H1 (cell line): ENCODE data around the gene ANO6. TPM values are rescaled to one million over a fixed set of nuclear protein-coding genes. Genes with fewer than 3 reads are reported as not detected.

Experiments
- CTCF ChIA-PET: fragments of 300-600 bp; sonication (Branson Sonifier 250); formaldehyde crosslinking; loops from one replicate; lab custom pipeline; 2021; ENCODE audit not compliant: partially characterized antibody; lab: Charles Lee
- POLR2A ChIA-PET: fragments of 300-600 bp; sonication (Branson Sonifier 250); formaldehyde crosslinking; loops from one replicate; lab custom pipeline; 2021; ENCODE audit warnings: inconsistent platforms; ENCODE audit not compliant: partially characterized antibody; lab: Charles Lee
- DNase-seq, 2 experiments: peaks; one replicate each; pipeline versions ENCODE4 v3.0.0 to v3.0.0-alpha.2; 2010 to 2022; ENCODE audit warnings: low spot score in 2 of 2, low read depth in 1 of 2, mixed read lengths in 1 of 2
- FAIRE-seq: peaks from 2 replicates; lab custom pipeline; 2011; peaks lifted over from hg19 to GRCh38; lab: Jason Lieb, UNC
- H2AFZ ChIP-seq: 2 replicates; pipeline ENCODE4 v1.8.1; 2012; ENCODE audit warnings: low read length, inconsistent platforms
- H2AK5ac ChIP-seq: 2 replicates; pipeline ENCODE4 v1.6.1; 2013; ENCODE audit warnings: low read depth, low read length
- H2BK120ac ChIP-seq: replicated peaks from 2 replicates; pipeline ENCODE3; 2013; ENCODE audit warnings: low read depth, low read length, inconsistent platforms
- H2BK12ac ChIP-seq: 2 replicates; pipeline ENCODE4 v1.6.1; 2013; ENCODE audit warnings: low read depth, low read length
- H2BK15ac ChIP-seq: 2 replicates; pipeline ENCODE4 v1.6.1; 2013; ENCODE audit warnings: low read length
- H2BK20ac ChIP-seq: 2 replicates; pipeline ENCODE4 v1.6.1; 2013; ENCODE audit warnings: low read length
- H2BK5ac ChIP-seq: 2 replicates; pipeline ENCODE4 v1.6.1; 2013; ENCODE audit warnings: low read depth, low read length
- H3K14ac ChIP-seq: 2 replicates; pipeline ENCODE4 v1.6.1; 2013; ENCODE audit warnings: inconsistent platforms; ENCODE audit not compliant: insufficient read length
- H3K18ac ChIP-seq: 2 replicates; pipeline ENCODE4 v1.6.1; 2013; ENCODE audit warnings: low read length; ENCODE audit errors: extremely low read depth
- H3K23ac ChIP-seq: 2 replicates; pipeline ENCODE4 v1.6.1; 2013; ENCODE audit warnings: inconsistent platforms; ENCODE audit not compliant: insufficient read length
- H3K23me2 ChIP-seq: 2 replicates; pipeline ENCODE4 v1.6.1; 2013; ENCODE audit warnings: low read depth, low read length
- H3K27ac ChIP-seq: 2 replicates; pipeline ENCODE4 v1.6.1; 2011; ENCODE audit warnings: low read depth, low read length, inconsistent platforms
- H3K27me3 ChIP-seq, 4 experiments: replicated peaks in 1 of 4; 1 replicate in 1 of 4; 2 replicates in 3 of 4; pipeline versions ENCODE4 v1.6.1 to v1.8.1; 2011 to 2013; ENCODE audit warnings: low read length in 3 of 4, mild to moderate bottlenecking in 3 of 4, inconsistent platforms in 2 of 4, mixed read lengths in 2 of 4, moderate library complexity in 1 of 4; ENCODE audit not compliant: control insufficient read depth in 3 of 4, insufficient read depth in 3 of 4; ENCODE audit errors: extremely low read depth in 1 of 4
- H3K36me3 ChIP-seq, 4 experiments: 2 replicates each; pipeline versions ENCODE4 v1.6.1 to v1.8.1; 2011 to 2013; ENCODE audit warnings: mild to moderate bottlenecking in 4 of 4, low read length in 3 of 4, moderate library complexity in 2 of 4, control low read depth in 1 of 4, inconsistent platforms in 1 of 4; ENCODE audit not compliant: insufficient read depth in 4 of 4, control insufficient read depth in 2 of 4
- H3K4ac ChIP-seq: replicated peaks from 2 replicates; pipeline ENCODE3; 2013; ENCODE audit warnings: low read length, low read depth, mixed read lengths, inconsistent platforms; ENCODE audit not compliant: insufficient read length
- H3K4me1 ChIP-seq, 4 experiments: replicated peaks in 1 of 4; 1 replicate in 1 of 4; 2 replicates in 3 of 4; pipeline versions ENCODE4 v1.6.1 to v1.8.1; 2011 to 2013; ENCODE audit warnings: low read length in 3 of 4, inconsistent platforms in 2 of 4, mixed read lengths in 1 of 4; ENCODE audit not compliant: insufficient read depth in 4 of 4, control insufficient read depth in 3 of 4
- H3K4me2 ChIP-seq, 2 experiments: 2 replicates each; pipeline versions ENCODE4 v1.6.1 to v1.8.1; 2011 to 2013; ENCODE audit warnings: low read depth in 2 of 2, low read length in 2 of 2, control low read depth in 1 of 2, inconsistent platforms in 1 of 2, mild to moderate bottlenecking in 1 of 2; ENCODE audit not compliant: insufficient read depth in 1 of 2
- H3K4me3 ChIP-seq, 4 experiments: fragments of 200-600, 300-600 bp in 1 of 4; sonication (generic), shearing (Covaris generic), sonication (Bioruptor Twin) in 1 of 4; 2 replicates each; pipeline versions ENCODE4 v1.5.1 to v1.8.1; 2011 to 2016; ENCODE audit warnings: low read length in 4 of 4, low read depth in 3 of 4, control low read depth in 2 of 4, inconsistent platforms in 2 of 4, mild to moderate bottlenecking in 2 of 4, mixed read lengths in 1 of 4, moderate library complexity in 1 of 4; ENCODE audit not compliant: insufficient read depth in 2 of 4; ENCODE audit errors: extremely low read depth in 1 of 4
- H3K56ac ChIP-seq: replicated peaks from 2 replicates; pipeline ENCODE3; 2013; ENCODE audit warnings: low read depth, mild to moderate bottlenecking, mixed read lengths, low read length, inconsistent platforms; ENCODE audit not compliant: insufficient read length
- H3K79me1 ChIP-seq: 2 replicates; pipeline ENCODE4 v1.6.1; 2013; ENCODE audit warnings: low read depth, low read length, control low read depth
- H3K79me2 ChIP-seq, 2 experiments: 2 replicates each; pipeline versions ENCODE4 v1.6.1 to v1.8.1; 2012 to 2013; ENCODE audit warnings: low read length in 2 of 2, mild to moderate bottlenecking in 2 of 2, inconsistent platforms in 1 of 2; ENCODE audit not compliant: insufficient read depth in 2 of 2, control insufficient read depth in 1 of 2
- H3K9ac ChIP-seq, 4 experiments: replicated peaks in 1 of 4; 1 replicate in 1 of 4; 2 replicates in 3 of 4; pipeline versions ENCODE4 v1.6.1 to v1.8.1; 2011 to 2013; ENCODE audit warnings: low read depth in 3 of 4, low read length in 3 of 4, control low read depth in 2 of 4, mild to moderate bottlenecking in 2 of 4, moderate library complexity in 2 of 4, inconsistent platforms in 1 of 4; ENCODE audit errors: extremely low read depth in 1 of 4
- H3K9me3 ChIP-seq, 2 experiments: 2 replicates each; pipeline versions ENCODE4 v1.6.1 to v1.8.1; 2012 to 2013; ENCODE audit warnings: mild to moderate bottlenecking in 2 of 2, moderate library complexity in 2 of 2, control low read depth in 1 of 2, inconsistent platforms in 1 of 2, low read depth in 1 of 2, low read length in 1 of 2, mixed read lengths in 1 of 2; ENCODE audit not compliant: insufficient read depth in 2 of 2
- H4K20me1 ChIP-seq, 2 experiments: replicated peaks in 1 of 2; 2 replicates each; pipeline versions ENCODE3 to v1.8.1; 2011 to 2013; ENCODE audit warnings: inconsistent platforms in 2 of 2, low read length in 2 of 2, mild to moderate bottlenecking in 1 of 2; ENCODE audit not compliant: insufficient read depth in 2 of 2, control insufficient read depth in 1 of 2
- H4K5ac ChIP-seq: 2 replicates; pipeline ENCODE4 v1.6.1; 2013; ENCODE audit warnings: low read length, low read depth, mixed read lengths, inconsistent platforms; ENCODE audit not compliant: insufficient read length
- H4K8ac ChIP-seq: 2 replicates; pipeline ENCODE4 v1.8.0; 2013; ENCODE audit warnings: mild to moderate bottlenecking, moderate library complexity, low read length, inconsistent platforms; ENCODE audit not compliant: insufficient read depth; ENCODE audit errors: extremely low read depth
- H4K91ac ChIP-seq: replicated peaks from 2 replicates; pipeline ENCODE3; 2013; ENCODE audit warnings: low read length, mixed read lengths, inconsistent platforms; ENCODE audit not compliant: insufficient read length
- BRCA1 ChIP-seq: IDR thresholded peaks from 2 replicates; pipeline ENCODE4 v1.6.1; 2012; ENCODE audit warnings: low read depth, low read length, improper control_type of control experiment
- CHD2 ChIP-seq: IDR thresholded peaks from 2 replicates; pipeline ENCODE4 v1.6.1; 2012; ENCODE audit warnings: low read length, improper control_type of control experiment
- E2F6 ChIP-seq: IDR thresholded peaks from 2 replicates; pipeline ENCODE4 v1.6.1; 2012; ENCODE audit warnings: inconsistent platforms
- EGR1 ChIP-seq: IDR thresholded peaks from 2 replicates; pipeline ENCODE4 v1.6.1; 2011; ENCODE audit warnings: low read depth, low read length, borderline replicate concordance
- EZH2 ChIP-seq: fragments of 200-600 bp; sonication (generic); IDR thresholded peaks from 2 replicates; pipeline ENCODE4 v1.7.1; 2012; ENCODE audit warnings: low read depth, mild to moderate bottlenecking, moderate library complexity, low read length, inconsistent platforms; ENCODE audit not compliant: severe bottlenecking
- KDM5A ChIP-seq: fragments of 200-600 bp; IDR thresholded peaks from 2 replicates; pipeline ENCODE4 v1.7.1; 2012; ENCODE audit warnings: mild to moderate bottlenecking, low read length, inconsistent platforms, mixed read lengths
- POLR2AphosphoS5 ChIP-seq: IDR thresholded peaks from 2 replicates; pipeline ENCODE4 v1.6.1; 2011; ENCODE audit warnings: low read depth, low read length
- POU5F1 ChIP-seq: IDR thresholded peaks from 2 replicates; pipeline ENCODE4 v1.6.1; 2011; ENCODE audit warnings: low read depth, mild to moderate bottlenecking, low read length, moderate library complexity
- RFX5 ChIP-seq: IDR thresholded peaks from 2 replicates; pipeline ENCODE4 v1.6.1; 2011; ENCODE audit warnings: low read depth, low read length, improper control_type of control experiment, borderline replicate concordance
- SIX5 ChIP-seq: IDR thresholded peaks from 2 replicates; pipeline ENCODE4 v1.6.1; 2011; ENCODE audit warnings: mild to moderate bottlenecking, low read depth, low read length
- SP2 ChIP-seq: IDR thresholded peaks from 2 replicates; pipeline ENCODE4 v1.6.1; 2012; ENCODE audit warnings: mild to moderate bottlenecking, low read length, inconsistent platforms
- SP4 ChIP-seq: IDR thresholded peaks from 2 replicates; pipeline ENCODE4 v1.6.1; 2012; ENCODE audit warnings: low read length, inconsistent platforms
- TAF1 ChIP-seq: IDR thresholded peaks from 2 replicates; pipeline ENCODE4 v1.6.1; 2011; ENCODE audit warnings: mild to moderate bottlenecking, low read depth, low read length
- TBP ChIP-seq: IDR thresholded peaks from 2 replicates; pipeline ENCODE4 v1.6.1; 2011; ENCODE audit warnings: low read depth, low read length, improper control_type of control experiment
- TCF12 ChIP-seq: IDR thresholded peaks from 2 replicates; pipeline ENCODE4 v1.6.1; 2011; ENCODE audit warnings: low read depth, mild to moderate bottlenecking, low read length
- WGBS, 2 experiments: shearing (Covaris generic) in 1 of 2; methylation state at CpG; one replicate each; pipeline versions ENCODE4 v1.1.6 to v1.1.7; 2013 to 2015; ENCODE audit warnings: low lambda C conversion rate in 2 of 2, mixed read lengths in 2 of 2, inconsistent platforms in 1 of 2, low coverage in 1 of 2, missing lambda C conversion rate in 1 of 2; ENCODE audit not compliant: insufficient replicate concordance in 2 of 2, insufficient coverage in 1 of 2, insufficient read length in 1 of 2; ENCODE audit errors: extremely low coverage in 1 of 2, missing lambda C conversion rate in 1 of 2; 5-methylcytosine and 5-hydroxymethylcytosine counted together
- polyA plus RNA-seq, 7 experiments: library from polyadenylated mRNA; depleted of rRNA in 3 of 7; stranded (reverse) in 5 of 7; unstranded in 2 of 7; fragments of >200 nt in 5 of 7; fragments of 200-250 nt in 2 of 7; gene quantifications; 1 replicate in 5 of 7; 2 replicates in 1 of 7; 4 replicates in 1 of 7; pipeline versions ENCODE4 v1.2.1 to v1.2.3, GENCODE V29; 2011 to 2013; ENCODE audit warnings: missing spikeins in 2 of 7, mixed read lengths in 2 of 7
- total RNA-seq: library from RNA; stranded (reverse); fragmentation: NEBNext Ultra II Directional; extraction: Animal tissue kit (Norgen Biotek cat#: 25700); gene quantifications from 2 replicates; pipeline ENCODE4 v1.2.1, GENCODE V29; 2021

Gene ANO6
- total and polyA plus RNA-seq, 2 of the 8 experiments (the other 6 are each of a cell fraction or from before 2014, with no cell fraction given) = 15.1 to 39.7 TPM

GRCh38 chr12:45427042-45427441 lies 211.1 kb downstream of the ANO6 start:
- Histone ChIP-seq H3K36me3 (peaks cover 0 to 13% (median 4%) of the 10 kb centered on the region in 4 experiments; a peak in 4 of 8 replicates), H3K27me3 (no peaks in the 10 kb centered on the region), H3K23ac (no peak overlapping the region), H3K4me3 (no peak overlapping the region), H2BK12ac (no peak overlapping the region), H3K79me2 (no peaks in the 10 kb centered on the region), H3K18ac (no peak overlapping the region), H3K4ac (no peak overlapping the region), H2AFZ (no peak overlapping the region), H3K4me2 (no peak overlapping the region), H3K4me1 (peaks cover 0 to 4% (median 1%) of the 10 kb centered on the region in 4 experiments; a peak in 3 of 7 replicates), H2AK5ac (no peak overlapping the region), H4K5ac (no peak overlapping the region), H2BK5ac (no peak overlapping the region), H3K79me1 (no peaks in the 10 kb centered on the region), H3K9me3 (no peaks in the 10 kb centered on the region), H4K91ac (no peak overlapping the region), H3K56ac (no peak overlapping the region), H2BK20ac (no peak overlapping the region), H3K27ac (no peak overlapping the region), H2BK120ac (no peak overlapping the region), H3K14ac (no peak overlapping the region), H3K23me2 (no peaks in the 10 kb centered on the region), H4K8ac (no peak overlapping the region), H2BK15ac (no peak overlapping the region), H4K20me1 (no peaks in the 10 kb centered on the region), H3K9ac (no peak overlapping the region)
- 98% methylated on average over 4 of the region's 4 CpGs; no CpG with 5 or more reads in 1 of the 2 experiments for WGBS, 2 experiments
- no peak for FAIRE-seq
- ChIA-PET POLR2A (interaction anchor here (0.7 kb wide), 1 partner anchor 14 kb away, joined by 3 read pairs; no protein-coding TSS in a partner anchor), CTCF (no interaction called here)
- no peak for DNase-seq
- TF ChIP-seq SP4 = no peak
- TF ChIP-seq EGR1 = no peak
- no peak for TF ChIP-seq KDM5A
- no peak for TF ChIP-seq TAF1
- TF ChIP-seq CHD2 = no peak
- TF ChIP-seq TCF12 = no peak
- no peak for TF ChIP-seq SP2
- no peak for TF ChIP-seq EZH2
- TF ChIP-seq POU5F1 = no peak
- no peak for TF ChIP-seq POLR2AphosphoS5
- no peak for TF ChIP-seq TBP
- no peak for TF ChIP-seq SIX5
- TF ChIP-seq E2F6 = no peak
- TF ChIP-seq BRCA1 = no peak
- TF ChIP-seq RFX5 = no peak
